Esophagus muscularis mucosa (tissue), 3 donors: ENCODE results near the gene CD63.

Experiments used
- POLR2AphosphoS5 ChIP-seq, 2 donors: sonication (generic); formaldehyde crosslinking; IDR thresholded peaks; one replicate each; pipeline ENCODE4 v1.6.1; 2017; ENCODE audit warnings: antibody characterized with exemption in 2 of 2
- TF ChIP-seq, protein P1 (sequence below), 3 experiments: fragments of 200-600 bp in 2 of 3; fragments of 450-650 bp in 1 of 3; sonication (generic) in 2 of 3; IDR thresholded peaks; one replicate each; pipeline ENCODE4 v1.5.1; 2017 to 2019; ENCODE audit warnings: antibody characterized with exemption in 3 of 3, mild to moderate bottlenecking in 2 of 3, moderate library complexity in 1 of 3

DNA sequence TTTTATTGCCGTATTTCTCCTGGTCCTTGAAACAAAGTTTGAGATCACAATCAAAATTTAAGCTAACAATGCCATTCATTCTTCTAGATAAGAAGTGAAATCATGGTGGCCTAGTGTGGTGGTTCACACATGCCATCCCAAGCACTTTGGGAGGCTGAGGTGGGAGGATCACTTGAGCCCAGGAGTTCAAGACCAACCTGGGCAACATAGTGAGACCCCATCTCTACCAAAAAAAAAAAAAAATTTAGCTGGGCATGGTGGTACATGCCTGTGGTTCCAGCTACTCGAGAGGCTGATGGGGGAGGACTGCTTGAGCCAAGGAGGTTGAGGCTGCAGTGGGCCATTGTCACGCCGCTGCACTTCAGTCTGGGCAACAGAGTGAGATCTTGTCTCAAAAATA lies 38.3 kb upstream of the CD63 start:
- TF ChIP-seq, protein P1, sequence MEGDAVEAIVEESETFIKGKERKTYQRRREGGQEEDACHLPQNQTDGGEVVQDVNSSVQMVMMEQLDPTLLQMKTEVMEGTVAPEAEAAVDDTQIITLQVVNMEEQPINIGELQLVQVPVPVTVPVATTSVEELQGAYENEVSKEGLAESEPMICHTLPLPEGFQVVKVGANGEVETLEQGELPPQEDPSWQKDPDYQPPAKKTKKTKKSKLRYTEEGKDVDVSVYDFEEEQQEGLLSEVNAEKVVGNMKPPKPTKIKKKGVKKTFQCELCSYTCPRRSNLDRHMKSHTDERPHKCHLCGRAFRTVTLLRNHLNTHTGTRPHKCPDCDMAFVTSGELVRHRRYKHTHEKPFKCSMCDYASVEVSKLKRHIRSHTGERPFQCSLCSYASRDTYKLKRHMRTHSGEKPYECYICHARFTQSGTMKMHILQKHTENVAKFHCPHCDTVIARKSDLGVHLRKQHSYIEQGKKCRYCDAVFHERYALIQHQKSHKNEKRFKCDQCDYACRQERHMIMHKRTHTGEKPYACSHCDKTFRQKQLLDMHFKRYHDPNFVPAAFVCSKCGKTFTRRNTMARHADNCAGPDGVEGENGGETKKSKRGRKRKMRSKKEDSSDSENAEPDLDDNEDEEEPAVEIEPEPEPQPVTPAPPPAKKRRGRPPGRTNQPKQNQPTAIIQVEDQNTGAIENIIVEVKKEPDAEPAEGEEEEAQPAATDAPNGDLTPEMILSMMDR (IDR thresholded peaks at IDR 0.05), result no peak
- no peak for TF ChIP-seq POLR2AphosphoS5 (IDR thresholded peaks at IDR 0.05)
